Endothelial cell of umbilical vein (primary cell): ENCODE data around the gene MBOAT1. TPM values are rescaled to one million over a fixed set of nuclear protein-coding genes. Genes with fewer than 3 reads are reported as not detected.

Experiments
- BruUV-seq: library from RNA; stranded (reverse); fragments of 400-500 nt; replicated peaks from 2 replicates; lab custom pipeline; 2021; lab: Mats Ljungman, UMichigan
- CTCF ChIA-PET: fragments of 300-600, 350-600 bp; sonication (Branson Sonifier 250); formaldehyde crosslinking; loops from one replicate; lab custom pipeline; 2021; ENCODE audit warnings: antibody characterized with exemption, inconsistent platforms; lab: Charles Lee
- POLR2A ChIA-PET: fragments of 300-600, 350-600 bp; sonication (Branson Sonifier 250); formaldehyde crosslinking; loops from one replicate; lab custom pipeline; 2021; ENCODE audit warnings: antibody characterized with exemption, inconsistent platforms; lab: Charles Lee
- DNase-seq: peaks from one replicate; pipeline ENCODE4 v3.0.0-alpha.2; 2011; ENCODE audit warnings: low read depth, low spot score
- FAIRE-seq: peaks from 2 replicates; lab custom pipeline; 2011; peaks lifted over from hg19 to GRCh38; lab: Jason Lieb, UNC
- H2AFZ ChIP-seq: 2 replicates; pipeline ENCODE4 v1.6.0; 2012; ENCODE audit warnings: low read depth, low read length, control low read depth, inconsistent platforms
- H3K27ac ChIP-seq: 2 replicates; pipeline ENCODE4 v1.5.1; 2011; ENCODE audit warnings: low read depth, mild to moderate bottlenecking, control low read depth, low read length, moderate library complexity; ENCODE audit not compliant: insufficient read depth
- H3K27me3 ChIP-seq, 2 experiments: 2 replicates each; pipeline versions ENCODE4 v1.6.0 to v1.6.1; 2011; ENCODE audit warnings: low read length in 2 of 2, mixed read lengths in 1 of 2; ENCODE audit not compliant: control insufficient read depth in 2 of 2, insufficient read depth in 2 of 2
- H3K36me3 ChIP-seq, 2 experiments: 2 replicates in 1 of 2; 3 replicates in 1 of 2; pipeline ENCODE4 v1.5.1; 2011; ENCODE audit warnings: low read length in 2 of 2, mild to moderate bottlenecking in 1 of 2, moderate library complexity in 1 of 2; ENCODE audit not compliant: control insufficient read depth in 2 of 2, insufficient read depth in 2 of 2; ENCODE audit errors: extremely low read depth in 1 of 2
- H3K4me1 ChIP-seq: 3 replicates; pipeline ENCODE4 v1.5.1; 2011; ENCODE audit warnings: mild to moderate bottlenecking, low read length; ENCODE audit not compliant: control insufficient read depth, insufficient read depth; ENCODE audit errors: extremely low read depth
- H3K4me2 ChIP-seq: 2 replicates; pipeline ENCODE4 v1.6.1; 2011; ENCODE audit warnings: low read length, control low read depth, mixed read lengths; ENCODE audit not compliant: insufficient read depth
- H3K4me3 ChIP-seq, 3 experiments: fragments of 200-600 bp in 1 of 3; sonication (generic), shearing (Covaris generic) in 1 of 3; replicated peaks in 1 of 3; 2 replicates each; pipeline ENCODE4 v1.5.1; 2011 to 2016; ENCODE audit warnings: control low read depth in 3 of 3, low read length in 3 of 3, mild to moderate bottlenecking in 2 of 3, inconsistent platforms in 1 of 3, low read depth in 1 of 3, moderate library complexity in 1 of 3; ENCODE audit not compliant: insufficient read depth in 1 of 3
- H3K79me2 ChIP-seq: 2 replicates; pipeline ENCODE4 v1.6.0; 2012; ENCODE audit warnings: low read length, inconsistent platforms; ENCODE audit not compliant: control insufficient read depth, insufficient read depth
- H3K9ac ChIP-seq: replicated peaks from 2 replicates; pipeline ENCODE3; 2011; ENCODE audit warnings: low read length, control low read depth; ENCODE audit not compliant: insufficient read depth; ENCODE audit errors: extremely low read depth
- H3K9me1 ChIP-seq: replicated peaks from 3 replicates; pipeline ENCODE4 v1.6.0; 2011; ENCODE audit warnings: mild to moderate bottlenecking, low read length; ENCODE audit not compliant: control insufficient read depth, insufficient read depth; ENCODE audit errors: extremely low read depth
- H3K9me3 ChIP-seq: replicated peaks from 2 replicates; pipeline ENCODE4 v1.5.1; 2012; ENCODE audit warnings: low read length, inconsistent platforms; ENCODE audit not compliant: control insufficient read depth, insufficient read depth
- H4K20me1 ChIP-seq: replicated peaks from 2 replicates; pipeline ENCODE3; 2011; ENCODE audit warnings: mild to moderate bottlenecking, low read length; ENCODE audit not compliant: control insufficient read depth, insufficient read depth; ENCODE audit errors: extremely low read depth
- EZH2 ChIP-seq: IDR thresholded peaks from 2 replicates; pipeline ENCODE4 v1.6.1; 2012; ENCODE audit warnings: borderline replicate concordance, low read depth, mild to moderate bottlenecking, moderate library complexity, low read length, inconsistent platforms; ENCODE audit not compliant: severe bottlenecking
- FOS ChIP-seq: IDR thresholded peaks from 2 replicates; pipeline ENCODE4 v1.6.1; 2011; ENCODE audit warnings: mild to moderate bottlenecking, low read length, moderate library complexity, borderline replicate concordance; ENCODE audit not compliant: insufficient read depth
- GATA2 ChIP-seq: IDR thresholded peaks from 2 replicates; pipeline ENCODE4 v1.7.0; 2011; ENCODE audit warnings: low read depth, mild to moderate bottlenecking, moderate library complexity, mixed read lengths, low read length; ENCODE audit not compliant: insufficient read length, insufficient read depth
- JUN ChIP-seq: IDR thresholded peaks from 2 replicates; pipeline ENCODE4 v1.6.1; 2011; ENCODE audit warnings: borderline replicate concordance, low read depth; ENCODE audit not compliant: insufficient read length, insufficient read depth
- MYC ChIP-seq: IDR thresholded peaks from one replicate; pipeline ENCODE4 v1.6.1; 2011; ENCODE audit warnings: mild to moderate bottlenecking, low read depth, low read length
- POLR2A ChIP-seq: IDR thresholded peaks from 2 replicates; pipeline ENCODE4 v1.6.1; 2012; ENCODE audit warnings: low read depth, mild to moderate bottlenecking, control low read depth, low read length
- POLR2AphosphoS5 ChIP-seq: IDR thresholded peaks from 2 replicates; pipeline ENCODE4 v1.6.1; 2012; ENCODE audit warnings: low read depth, mild to moderate bottlenecking, control low read depth, low read length, moderate library complexity; ENCODE audit not compliant: insufficient read depth
- dilution Hi-C: fragments of 300-500 bp; cut with MboI; formaldehyde crosslinking; loops from one replicate; pipeline ENCODE4 v1.15.0; 2019; ENCODE audit warnings: low sequenced_read_pairs; ENCODE audit not compliant: extremely low pct_ligation_motif_present
- intact Hi-C: fragments of 100-400 bp; cut with micrococcal nuclease; formaldehyde crosslinking; loops from one replicate; pipeline ENCODE4 v1.10.0; 2022
- polyA plus RNA-seq, 4 experiments: library from polyadenylated mRNA; depleted of rRNA in 3 of 4; stranded (reverse) in 3 of 4; unstranded in 1 of 4; fragments of >200 nt; gene quantifications; 2 replicates each; pipeline versions ENCODE4 v1.2.1 to v1.2.3, GENCODE V29; 2011 to 2012; ENCODE audit warnings: missing spikeins in 1 of 4
- total RNA-seq: library from RNA; stranded (reverse); gene quantifications from 2 replicates; pipeline ENCODE4 v1.2.3, GENCODE V29; 2021
- TF ChIP-seq, protein P1 (sequence below), 2 donors: IDR thresholded peaks; 1 replicate in 1 of 2; 2 replicates in 1 of 2; pipeline ENCODE4 v1.5.1; 2011; ENCODE audit warnings: low read length in 2 of 2, mild to moderate bottlenecking in 2 of 2, moderate library complexity in 2 of 2, control low read depth in 1 of 2, inconsistent platforms in 1 of 2, low read depth in 1 of 2; ENCODE audit not compliant: insufficient read depth in 1 of 2; ENCODE audit errors: extremely low read depth in 1 of 2
- TF ChIP-seq, protein P2 (sequence below): IDR thresholded peaks from 2 replicates; pipeline ENCODE4 v1.6.1; 2011; ENCODE audit not compliant: insufficient read depth, insufficient read length

MBOAT1 gene
- total and polyA plus RNA-seq, 2 donors (not counting 3 experiments of a cell fraction or from before 2014, with no cell fraction given) = 2.1 to 5.4 TPM

DNA sequence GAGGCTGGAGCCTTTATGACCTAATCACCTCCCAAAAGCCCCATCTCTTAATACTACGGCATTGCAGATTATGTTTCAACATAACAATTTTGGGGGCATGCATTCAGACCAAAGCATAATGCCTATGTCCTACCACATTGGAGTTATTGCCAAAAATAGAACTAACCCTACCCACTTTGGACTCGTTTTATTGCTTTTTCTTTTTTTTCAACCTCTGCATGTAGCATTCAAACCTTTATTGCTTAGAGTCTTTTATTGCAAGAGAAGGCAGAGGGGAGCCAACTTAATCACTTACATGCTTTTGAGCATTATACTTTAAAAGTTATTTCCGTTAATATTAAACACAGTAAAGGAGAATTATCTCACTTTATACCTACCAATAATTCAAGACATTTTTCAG is 8.1 kb upstream of the MBOAT1 start:
- Histone ChIP-seq H2AFZ (no peak overlapping the region), H3K9me1 (no peaks in the 10 kb centered on the region), H3K9ac (no peak overlapping the region), H3K27me3 (no peaks in the 10 kb centered on the region), H3K4me2 (no peak overlapping the region), H3K36me3 (no peaks in the 10 kb centered on the region), H4K20me1 (no peaks in the 10 kb centered on the region), H3K4me3 (no peak overlapping the region), H3K9me3 (no peaks in the 10 kb centered on the region), H3K27ac (no peak overlapping the region), H3K79me2 (no peaks in the 10 kb centered on the region), H3K4me1 (no peaks in the 10 kb centered on the region)
- TF ChIP-seq, protein P1, sequence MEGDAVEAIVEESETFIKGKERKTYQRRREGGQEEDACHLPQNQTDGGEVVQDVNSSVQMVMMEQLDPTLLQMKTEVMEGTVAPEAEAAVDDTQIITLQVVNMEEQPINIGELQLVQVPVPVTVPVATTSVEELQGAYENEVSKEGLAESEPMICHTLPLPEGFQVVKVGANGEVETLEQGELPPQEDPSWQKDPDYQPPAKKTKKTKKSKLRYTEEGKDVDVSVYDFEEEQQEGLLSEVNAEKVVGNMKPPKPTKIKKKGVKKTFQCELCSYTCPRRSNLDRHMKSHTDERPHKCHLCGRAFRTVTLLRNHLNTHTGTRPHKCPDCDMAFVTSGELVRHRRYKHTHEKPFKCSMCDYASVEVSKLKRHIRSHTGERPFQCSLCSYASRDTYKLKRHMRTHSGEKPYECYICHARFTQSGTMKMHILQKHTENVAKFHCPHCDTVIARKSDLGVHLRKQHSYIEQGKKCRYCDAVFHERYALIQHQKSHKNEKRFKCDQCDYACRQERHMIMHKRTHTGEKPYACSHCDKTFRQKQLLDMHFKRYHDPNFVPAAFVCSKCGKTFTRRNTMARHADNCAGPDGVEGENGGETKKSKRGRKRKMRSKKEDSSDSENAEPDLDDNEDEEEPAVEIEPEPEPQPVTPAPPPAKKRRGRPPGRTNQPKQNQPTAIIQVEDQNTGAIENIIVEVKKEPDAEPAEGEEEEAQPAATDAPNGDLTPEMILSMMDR (IDR thresholded peaks at IDR 0.05; ENCODE audit: extremely low read depth in 1 of 2, insufficient read depth in 1 of 2, low read depth in 1 of 2, low read length in 2 of 2) = no peak
- TF ChIP-seq FOS (no peak), JUN (no peak), POLR2AphosphoS5 (no peak), EZH2 (no peak), GATA2 (no peak), POLR2A (no peak), MYC (no peak)
- TF ChIP-seq, protein P2, sequence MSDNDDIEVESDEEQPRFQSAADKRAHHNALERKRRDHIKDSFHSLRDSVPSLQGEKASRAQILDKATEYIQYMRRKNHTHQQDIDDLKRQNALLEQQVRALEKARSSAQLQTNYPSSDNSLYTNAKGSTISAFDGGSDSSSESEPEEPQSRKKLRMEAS = no peak
- POLR2A ChIA-PET = no interaction called here
- no peak for DNase-seq
- intact Hi-C loops (no loop called here), dilution Hi-C loops (no loop called here)
- no TSS peak for BruUV-seq
- CTCF ChIA-PET = no interaction called here
- no peak for FAIRE-seq
